ENCODE results near the gene DNAH17. TPM values are rescaled to one million over a fixed set of nuclear protein-coding genes. Genes with fewer than 3 reads are reported as not detected.

The DNAH17 gene
- total RNA-seq, 1 experiment from 2014 or later = 0.76 TPM

GRCh38 chr17:78462148-78462547 is 115.0 kb downstream of the DNAH17 start:
- Histone ChIP-seq H3K4me2 (no peak overlapping the region), H3K27me3 (ENCODE audit: insufficient read depth, low read depth) (0 out of 2 replicates have a peak, but pooled peaks cover 3% of the 10 kb centered on the region), H3K79me2 (ENCODE audit: low read depth) (no peaks in the 10 kb centered on the region), H3K9me2 (ENCODE audit: insufficient read depth) (no peaks in the 10 kb centered on the region), H3K36me3 (ENCODE audit: low read depth) (no peaks in the 10 kb centered on the region), H4K20me1 (ENCODE audit: insufficient read depth) (no peaks in the 10 kb centered on the region), H3K9me3 (ENCODE audit: insufficient read depth, low read depth) (no peaks in the 10 kb centered on the region), H2AFZ (no peak overlapping the region), H3F3A (ENCODE audit: insufficient read depth, low read depth) (no peaks in the 10 kb centered on the region), H3K27ac (no peak overlapping the region), H3K4me3 (no peak overlapping the region), H3K4me1 (replicated peaks; ENCODE audit: insufficient read depth) (no peaks in the 10 kb centered on the region)
- no peak for TF ChIP-seq EZH2 (IDR thresholded peaks at IDR 0.05; ENCODE audit: low read depth)
- TF ChIP-seq, protein P1, sequence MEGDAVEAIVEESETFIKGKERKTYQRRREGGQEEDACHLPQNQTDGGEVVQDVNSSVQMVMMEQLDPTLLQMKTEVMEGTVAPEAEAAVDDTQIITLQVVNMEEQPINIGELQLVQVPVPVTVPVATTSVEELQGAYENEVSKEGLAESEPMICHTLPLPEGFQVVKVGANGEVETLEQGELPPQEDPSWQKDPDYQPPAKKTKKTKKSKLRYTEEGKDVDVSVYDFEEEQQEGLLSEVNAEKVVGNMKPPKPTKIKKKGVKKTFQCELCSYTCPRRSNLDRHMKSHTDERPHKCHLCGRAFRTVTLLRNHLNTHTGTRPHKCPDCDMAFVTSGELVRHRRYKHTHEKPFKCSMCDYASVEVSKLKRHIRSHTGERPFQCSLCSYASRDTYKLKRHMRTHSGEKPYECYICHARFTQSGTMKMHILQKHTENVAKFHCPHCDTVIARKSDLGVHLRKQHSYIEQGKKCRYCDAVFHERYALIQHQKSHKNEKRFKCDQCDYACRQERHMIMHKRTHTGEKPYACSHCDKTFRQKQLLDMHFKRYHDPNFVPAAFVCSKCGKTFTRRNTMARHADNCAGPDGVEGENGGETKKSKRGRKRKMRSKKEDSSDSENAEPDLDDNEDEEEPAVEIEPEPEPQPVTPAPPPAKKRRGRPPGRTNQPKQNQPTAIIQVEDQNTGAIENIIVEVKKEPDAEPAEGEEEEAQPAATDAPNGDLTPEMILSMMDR (conservative IDR thresholded peaks at IDR 0.05) = no peak
- CTCF ChIA-PET = no interaction called here
- POLR2A ChIA-PET (ENCODE audit: unreplicated experiment) = no interaction called here
- DNase-seq = no peak
- intact Hi-C loops (cut with micrococcal nuclease; ENCODE audit: unreplicated experiment) = no loop called here
- BruUV-seq (replicated peaks) = no TSS peak

GRCh38 chr17:78461799-78462053 is 115.5 kb downstream of the DNAH17 start:
- POLR2A ChIA-PET (ENCODE audit: unreplicated experiment) = no interaction called here
- BruUV-seq (replicated peaks) = no TSS peak
- Histone ChIP-seq H3K9me3 (ENCODE audit: insufficient read depth, low read depth) (no peaks in the 10 kb centered on the region), H3K9me2 (ENCODE audit: insufficient read depth) (no peaks in the 10 kb centered on the region), H3K27ac (no peak overlapping the region), H3K79me2 (ENCODE audit: low read depth) (no peaks in the 10 kb centered on the region), H3K4me2 (no peak overlapping the region), H4K20me1 (ENCODE audit: insufficient read depth) (no peaks in the 10 kb centered on the region), H3F3A (ENCODE audit: insufficient read depth, low read depth) (no peaks in the 10 kb centered on the region), H3K4me1 (replicated peaks; ENCODE audit: insufficient read depth) (no peaks in the 10 kb centered on the region), H3K36me3 (ENCODE audit: low read depth) (no peaks in the 10 kb centered on the region), H3K4me3 (no peak overlapping the region), H3K27me3 (ENCODE audit: insufficient read depth, low read depth) (0 out of 2 replicates have a peak, but pooled peaks cover 3% of the 10 kb centered on the region), H2AFZ (no peak overlapping the region)
- CTCF ChIA-PET = no interaction called here
- TF ChIP-seq, protein P1 (conservative IDR thresholded peaks at IDR 0.05) = no peak
- no peak for TF ChIP-seq EZH2 (IDR thresholded peaks at IDR 0.05; ENCODE audit: low read depth)
- intact Hi-C loops (cut with micrococcal nuclease; ENCODE audit: unreplicated experiment) = no loop called here
- no peak for DNase-seq

DNA sequence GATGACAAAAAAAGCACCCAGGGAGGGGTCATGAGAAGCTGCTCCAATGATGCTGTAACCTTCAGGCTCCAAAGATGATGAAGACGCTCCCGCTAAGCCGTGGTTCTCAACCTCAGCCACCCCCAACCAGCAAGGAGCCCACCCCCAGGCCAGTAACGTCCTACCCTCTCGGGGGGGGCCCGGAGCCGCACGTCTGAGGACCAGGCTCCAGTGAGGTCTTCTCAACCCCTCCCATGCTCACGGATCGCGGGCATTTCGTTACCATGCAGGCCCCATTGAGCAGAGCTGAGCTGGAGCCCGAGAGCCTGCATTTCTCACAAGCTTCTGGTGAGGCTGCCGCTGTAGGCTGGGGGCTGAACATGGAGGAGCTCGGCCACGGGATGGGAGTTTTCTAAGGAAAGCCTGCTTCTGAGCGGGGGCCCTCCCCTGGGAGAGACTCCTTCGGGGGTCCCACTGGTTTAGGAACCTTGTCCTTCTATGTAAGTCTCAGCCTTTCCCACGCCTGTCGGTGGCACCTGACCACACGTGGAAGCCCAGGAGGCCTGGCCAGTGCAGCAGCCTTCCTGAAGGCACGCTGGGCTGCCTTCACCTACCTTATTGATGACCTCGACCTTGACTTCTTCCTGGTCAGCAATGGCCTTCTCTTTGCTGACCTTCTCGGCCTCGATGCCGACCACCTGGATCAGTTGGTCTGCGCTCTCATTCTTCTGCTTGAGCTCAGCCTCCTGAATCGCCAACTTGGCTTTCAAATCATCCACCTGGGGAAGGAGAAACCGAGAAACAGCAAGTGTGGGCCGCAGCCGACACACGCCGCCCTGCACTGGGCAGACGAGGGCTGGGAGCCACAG is 116.0 kb downstream of the DNAH17 start:
- intact Hi-C loops (cut with micrococcal nuclease; ENCODE audit: unreplicated experiment) = no loop called here
- Histone ChIP-seq H4K20me1 (ENCODE audit: insufficient read depth) (no peaks in the 10 kb centered on the region), H3K9me3 (ENCODE audit: insufficient read depth, low read depth) (no peaks in the 10 kb centered on the region), H3K79me2 (ENCODE audit: low read depth) (no peaks in the 10 kb centered on the region), H3K4me2 (no peak overlapping the region), H3K27me3 (ENCODE audit: insufficient read depth, low read depth) (0 out of 2 replicates have a peak, but pooled peaks cover 3% of the 10 kb centered on the region), H3K27ac (no peak overlapping the region), H3K4me3 (no peak overlapping the region), H3K9me2 (ENCODE audit: insufficient read depth) (no peaks in the 10 kb centered on the region), H2AFZ (no peak overlapping the region), H3K36me3 (ENCODE audit: low read depth) (no peaks in the 10 kb centered on the region), H3K4me1 (replicated peaks; ENCODE audit: insufficient read depth) (no peaks in the 10 kb centered on the region), H3F3A (ENCODE audit: insufficient read depth, low read depth) (no peaks in the 10 kb centered on the region)
- TF ChIP-seq, protein P1 (conservative IDR thresholded peaks at IDR 0.05) = no peak
- no peak for TF ChIP-seq EZH2 (IDR thresholded peaks at IDR 0.05; ENCODE audit: low read depth)
- BruUV-seq (replicated peaks) = no TSS peak
- POLR2A ChIA-PET (ENCODE audit: unreplicated experiment) = no interaction called here
- DNase-seq = no peak
- CTCF ChIA-PET = no interaction called here
